A673 (cell line): ENCODE results near the gene RNF215. TPM values are rescaled to one million over a fixed set of nuclear protein-coding genes. Genes with fewer than 3 reads are reported as not detected.

Experiments
- BruUV-seq: library from RNA; stranded (reverse); fragments of 400-500 nt; replicated peaks from 2 replicates; lab custom pipeline; 2021; lab: Mats Ljungman, UMichigan
- CTCF ChIA-PET: fragments of 300-600 bp; sonication (Branson Sonifier 250); formaldehyde crosslinking; loops from one replicate; lab custom pipeline; 2022; ENCODE audit warnings: antibody characterized with exemption; lab: Charles Lee
- POLR2A ChIA-PET: fragments of 300-600 bp; sonication (Branson Sonifier 250); formaldehyde crosslinking; loops from one replicate; lab custom pipeline; 2022; ENCODE audit warnings: antibody characterized with exemption; ENCODE audit not compliant: low non-redundant PET; lab: Charles Lee
- DNase-seq: peaks from one replicate; pipeline ENCODE4 v3.0.0-alpha.2; 2015; ENCODE audit warnings: low spot score
- H3K27ac ChIP-seq: fragments of 200-600 bp; sonication (generic); 2 replicates; pipeline ENCODE4 v1.5.1; 2016; ENCODE audit warnings: mixed run types, low read depth, mild to moderate bottlenecking, mixed read lengths, antibody characterized with exemption, low read length; ENCODE audit not compliant: poor library complexity, severe bottlenecking
- H3K27me3 ChIP-seq: fragments of 200-600 bp; sonication (generic); replicated peaks from 2 replicates; pipeline ENCODE4 v1.6.1; 2017; ENCODE audit warnings: mixed run types, low read depth, mild to moderate bottlenecking, mixed read lengths, antibody characterized with exemption, low read length; ENCODE audit not compliant: insufficient read depth, poor library complexity
- H3K36me3 ChIP-seq: fragments of 200-600 bp; sonication (generic); 2 replicates; pipeline ENCODE4 v1.6.1; 2016; ENCODE audit warnings: mixed run types, mild to moderate bottlenecking, mixed read lengths, antibody characterized with exemption, low read length; ENCODE audit not compliant: insufficient read depth, poor library complexity, severe bottlenecking
- H3K4me1 ChIP-seq: fragments of 200-600 bp; sonication (generic); 2 replicates; pipeline ENCODE4 v1.6.1; 2017; ENCODE audit warnings: mixed run types, mild to moderate bottlenecking, mixed read lengths, antibody characterized with exemption, low read length; ENCODE audit not compliant: insufficient read depth, poor library complexity, severe bottlenecking
- H3K4me3 ChIP-seq: fragments of 200-600 bp; sonication (generic); 2 replicates; pipeline ENCODE4 v1.5.1; 2016; ENCODE audit warnings: low read depth, mixed run types, mild to moderate bottlenecking, mixed read lengths, low read length; ENCODE audit not compliant: poor library complexity, severe bottlenecking
- H3K9me3 ChIP-seq: fragments of 200-600 bp; sonication (generic); 2 replicates; pipeline ENCODE4 v1.6.1; 2016; ENCODE audit warnings: mixed run types, low read depth, mild to moderate bottlenecking, mixed read lengths, antibody characterized with exemption, low read length; ENCODE audit not compliant: poor library complexity, severe bottlenecking
- EZH2 ChIP-seq: fragments of 200-600 bp; sonication (generic); IDR thresholded peaks from 2 replicates; pipeline ENCODE4 v1.6.1; 2017; ENCODE audit warnings: borderline replicate concordance, low read depth, mild to moderate bottlenecking, mixed read lengths, antibody characterized with exemption, low read length; ENCODE audit not compliant: poor library complexity, severe bottlenecking
- intact Hi-C: fragments of 100-400 bp; cut with micrococcal nuclease; formaldehyde crosslinking; loops from one replicate; pipeline ENCODE4 v1.10.0; 2022; ENCODE audit not compliant: unreplicated experiment
- total RNA-seq: library from RNA; stranded (reverse); gene quantifications from 2 replicates; pipeline ENCODE4 v1.2.3, GENCODE V29; 2021
- TF ChIP-seq, protein P1 (sequence below): fragments of 300-800, 200-600 bp; sonication (generic); conservative IDR thresholded peaks from 2 replicates; pipeline ENCODE4 v1.5.1; 2017; ENCODE audit warnings: low read depth, mild to moderate bottlenecking, antibody characterized with exemption, low read length, moderate library complexity, mixed read lengths

The RNF215 gene
- total RNA-seq, 1 experiment from 2014 or later, result 18.9 TPM

DNA sequence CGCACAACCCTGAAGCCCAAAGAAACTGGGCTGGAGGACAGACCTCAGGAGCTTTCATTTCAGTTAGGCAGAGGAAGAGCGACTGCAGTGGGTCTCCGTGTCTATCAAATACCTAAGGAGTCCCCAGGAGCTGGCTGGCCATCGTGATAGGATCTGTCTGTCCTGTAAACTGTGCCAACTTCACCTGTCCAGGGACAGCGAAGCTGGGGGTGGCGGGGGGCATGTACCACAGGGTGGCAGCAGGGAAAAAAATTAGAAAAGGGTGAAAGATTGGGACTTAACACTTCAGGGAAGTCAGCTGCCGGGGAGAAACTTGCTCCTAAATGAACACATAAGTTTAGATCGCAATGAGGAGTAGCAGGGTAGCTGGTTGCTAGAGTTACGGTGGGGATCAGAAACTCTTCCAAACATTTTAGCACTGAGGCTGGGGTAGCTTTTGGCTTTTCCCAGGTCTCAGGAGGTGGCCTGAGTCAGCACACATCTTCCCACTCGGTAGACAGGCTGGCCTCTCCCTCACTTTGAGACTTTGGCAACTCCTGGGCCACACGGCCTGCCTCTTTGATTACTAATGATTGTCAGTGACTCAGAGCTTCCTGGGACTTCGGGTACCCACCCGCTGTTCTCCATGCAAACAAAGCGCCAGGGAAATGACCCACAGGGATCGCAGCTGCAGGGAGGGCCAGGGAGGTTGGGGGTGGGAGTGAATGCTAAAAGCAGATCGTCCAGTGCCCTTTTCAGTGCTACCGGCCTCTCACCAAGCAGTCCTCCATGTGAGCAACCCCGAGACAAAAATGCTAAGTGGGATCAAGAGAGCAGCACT lies 35.5 kb upstream of the RNF215 start:
- peaks cover 25% of the 10 kb centered on the region for H3K36me3 ChIP-seq
- peaks cover 44% of the 10 kb centered on the region for H3K4me1 ChIP-seq
- DNase-seq, result peak; percentile 92
- no TSS peak for BruUV-seq
- ChIA-PET CTCF (interaction anchor here (0.7 to 1.5 kb wide), 2 partner anchors 8 to 10 kb away, joined by 5 to 7 read pairs; no protein-coding TSS in a partner anchor), POLR2A (interaction anchor here (0.6 kb wide), 1 partner anchor 18 kb away, joined by 3 read pairs; no protein-coding TSS in a partner anchor)
- no peaks in the 10 kb centered on the region for H3K27me3 ChIP-seq
- intact Hi-C loops, result loop anchor here (5.0 kb wide), 1 partner anchor 135 kb away; the partner anchor contains the start of gene CASTOR1
- no peaks in the 10 kb centered on the region for H3K9me3 ChIP-seq
- TF ChIP-seq, protein P1, sequence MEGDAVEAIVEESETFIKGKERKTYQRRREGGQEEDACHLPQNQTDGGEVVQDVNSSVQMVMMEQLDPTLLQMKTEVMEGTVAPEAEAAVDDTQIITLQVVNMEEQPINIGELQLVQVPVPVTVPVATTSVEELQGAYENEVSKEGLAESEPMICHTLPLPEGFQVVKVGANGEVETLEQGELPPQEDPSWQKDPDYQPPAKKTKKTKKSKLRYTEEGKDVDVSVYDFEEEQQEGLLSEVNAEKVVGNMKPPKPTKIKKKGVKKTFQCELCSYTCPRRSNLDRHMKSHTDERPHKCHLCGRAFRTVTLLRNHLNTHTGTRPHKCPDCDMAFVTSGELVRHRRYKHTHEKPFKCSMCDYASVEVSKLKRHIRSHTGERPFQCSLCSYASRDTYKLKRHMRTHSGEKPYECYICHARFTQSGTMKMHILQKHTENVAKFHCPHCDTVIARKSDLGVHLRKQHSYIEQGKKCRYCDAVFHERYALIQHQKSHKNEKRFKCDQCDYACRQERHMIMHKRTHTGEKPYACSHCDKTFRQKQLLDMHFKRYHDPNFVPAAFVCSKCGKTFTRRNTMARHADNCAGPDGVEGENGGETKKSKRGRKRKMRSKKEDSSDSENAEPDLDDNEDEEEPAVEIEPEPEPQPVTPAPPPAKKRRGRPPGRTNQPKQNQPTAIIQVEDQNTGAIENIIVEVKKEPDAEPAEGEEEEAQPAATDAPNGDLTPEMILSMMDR, result no peak
- no peak for TF ChIP-seq EZH2
- peak overlapping the region; percentile 60 for H3K4me3 ChIP-seq
- H3K27ac ChIP-seq, result peak overlapping the region; percentile 97

DNA sequence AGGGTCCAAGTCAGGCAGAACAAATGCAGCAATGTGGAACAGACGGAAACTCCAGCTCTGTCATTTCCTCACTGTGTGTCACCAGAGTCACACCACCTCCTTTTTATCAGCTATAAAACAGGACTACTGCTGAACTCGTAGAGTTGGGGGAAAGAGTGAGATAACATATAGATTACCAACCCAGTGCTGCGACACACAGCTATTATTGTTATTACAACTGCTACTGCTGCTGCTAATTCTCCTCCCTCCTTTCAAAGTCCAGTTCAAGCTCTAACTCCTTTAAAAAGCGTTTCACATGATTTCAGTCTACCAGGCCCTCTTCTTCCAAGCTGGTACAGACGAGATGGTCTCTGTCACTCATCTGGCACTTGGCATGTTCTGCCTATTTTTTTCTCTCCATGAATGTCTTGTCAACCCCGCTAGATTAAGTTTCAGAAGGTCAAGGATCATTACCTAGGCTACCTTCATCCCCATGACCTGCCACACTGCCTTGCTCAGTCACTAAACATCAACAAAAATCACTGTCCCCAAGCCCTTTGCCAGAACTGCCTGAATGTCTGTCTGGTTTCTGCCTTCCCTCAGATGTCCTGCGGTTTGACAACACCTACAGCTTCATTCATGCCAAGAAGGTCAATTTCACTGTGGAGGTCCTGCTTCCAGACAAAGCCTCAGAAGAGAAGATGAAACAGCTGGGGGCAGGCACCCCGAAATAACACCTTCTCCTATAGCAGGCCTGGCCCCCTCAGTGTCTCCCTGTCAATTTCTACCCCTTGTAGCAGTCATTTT lies 34.7 kb upstream of the RNF215 start:
- POLR2A ChIA-PET, result interaction anchor here (0.5 kb wide), 1 partner anchor 17 kb away, joined by 4 read pairs; no protein-coding TSS in a partner anchor
- Histone ChIP-seq H3K4me1 (peaks cover 37% of the 10 kb centered on the region), H3K36me3 (peaks cover 24% of the 10 kb centered on the region), H3K9me3 (no peaks in the 10 kb centered on the region), H3K4me3 (peak overlapping the region; percentile 60), H3K27ac (peak overlapping the region; percentile 97), H3K27me3 (no peaks in the 10 kb centered on the region)
- DNase-seq, result no peak
- intact Hi-C loops, result loop anchor here (5.0 kb wide), 1 partner anchor 135 kb away; the partner anchor contains the start of gene CASTOR1
- BruUV-seq, result TSS peak; percentile 26
- CTCF ChIA-PET, result interaction anchor here (1.5 kb wide), 1 partner anchor 9 kb away, joined by 5 read pairs; no protein-coding TSS in a partner anchor
- TF ChIP-seq EZH2, result no peak
- TF ChIP-seq, protein P1, result no peak
